Measurements from ENCODE around the gene TOGARAM2.

DNA sequence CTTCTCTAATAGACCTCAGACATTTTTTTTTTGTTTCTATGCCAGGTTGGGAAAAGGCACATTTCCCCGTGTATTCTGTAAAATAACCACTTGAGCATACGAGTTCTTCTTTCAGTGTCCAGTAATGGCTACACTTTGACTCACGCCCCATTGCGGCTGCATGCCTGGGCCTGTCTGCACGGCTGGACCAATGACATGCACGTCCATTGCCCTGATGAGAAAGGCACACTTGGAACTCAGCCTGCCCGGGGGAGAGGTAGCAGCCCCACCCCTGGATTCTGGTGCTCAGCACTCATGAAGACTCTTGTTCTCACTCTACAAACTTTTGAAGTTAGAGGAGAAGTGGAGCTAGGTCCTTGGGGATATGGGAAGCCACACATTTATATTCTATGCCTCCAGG lies 87.4 kb downstream of the TOGARAM2 start:
- TF ChIP-seq POLR2A (IDR thresholded peaks at IDR 0.05; ENCODE audit: low read depth, low read length): no peak
- no peak for TF ChIP-seq SPI1 (IDR thresholded peaks at IDR 0.05; ENCODE audit: borderline replicate concordance, insufficient read depth, low read depth, low read length)
- TF ChIP-seq SRF (IDR thresholded peaks at IDR 0.05; ENCODE audit: low read depth in 2 of 2, low read length in 2 of 2): no peak
- TF ChIP-seq EZH2 (IDR thresholded peaks at IDR 0.05; ENCODE audit: borderline replicate concordance, control insufficient read depth, low read depth, low read length): no peak
- TF ChIP-seq CTCF (IDR thresholded peaks at IDR 0.05 in 2 of 3, conservative IDR thresholded peaks at IDR 0.05 in 1 of 3; ENCODE audit: control insufficient read depth in 2 of 3, extremely low read depth in 1 of 3, insufficient read depth in 1 of 3, low read depth in 3 of 3, low read length in 3 of 3): no peak
- TF ChIP-seq JUNB (IDR thresholded peaks at IDR 0.05): no peak
- no peak for TF ChIP-seq JUND (IDR thresholded peaks at IDR 0.05; ENCODE audit: low read depth, low read length)
